Measurements from ENCODE around the gene PRR14.
"Not testable (repeated sequence)": the region's sequence is repeated elsewhere in the genome, so short reads cannot be mapped to it uniquely, and the experiment has no call there.

Gene PRR14

GRCh38 chr16:30650369-30651123 lies at the start of gene PRR14:
TSS of gene PRR14 (plus strand) at chr16:30650960. CDS start at chr16:30651646, 686 bp downstream.
- DNase-seq, result peak; percentile 99

- no peak for DNase-seq
Measured at GRCh38 chr16:30601966-30602365, 48.8 kb upstream of the PRR14 start.

GRCh38 chr16:30602616-30603277 lies 48.0 kb upstream of the PRR14 start:
- DNase-seq, result no peak

- no peak for DNase-seq
Measured at GRCh38 chr16:30603945-30604315, 46.8 kb upstream of the PRR14 start.

GRCh38 chr16:30604316-30604947 lies 46.3 kb upstream of the PRR14 start:
- no peak for DNase-seq

GRCh38 chr16:30605158-30605557 lies 45.6 kb upstream of the PRR14 start:
- no peak for DNase-seq

GRCh38 chr16:30606004-30606403 lies 44.8 kb upstream of the PRR14 start:
- DNase-seq, result no peak

GRCh38 chr16:30609002-30609925 lies 41.5 kb upstream of the PRR14 start:
- DNase-seq, result peak; percentile 68

GRCh38 chr16:30609926-30610839 lies 40.6 kb upstream of the PRR14 start, which contains the start of gene ZNF689:
TSS of gene ZNF689 (minus strand) at chr16:30610389. CDS start at chr16:30610041, 348 bp downstream.
- peak; percentile 96 for DNase-seq

- DNase-seq, result peak; percentile 67
Measured at GRCh38 chr16:30615358-30616091, 35.2 kb upstream of the PRR14 start.

GRCh38 chr16:30619202-30619601 lies 31.6 kb upstream of the PRR14 start:
- DNase-seq, result no peak

- DNase-seq, result no peak
Measured at GRCh38 chr16:30619638-30620037, 31.1 kb upstream of the PRR14 start.

- DNase-seq, result no peak
Measured at GRCh38 chr16:30620169-30620568, 30.6 kb upstream of the PRR14 start.

- DNase-seq, result no peak
Measured at GRCh38 chr16:30621765-30622164, 29.0 kb upstream of the PRR14 start.

GRCh38 chr16:30622455-30623032 lies 28.2 kb upstream of the PRR14 start:
- no peak for DNase-seq

- DNase-seq, result no peak
Measured at GRCh38 chr16:30623536-30624283, 27.1 kb upstream of the PRR14 start.

GRCh38 chr16:30626236-30626635 lies 24.5 kb upstream of the PRR14 start:
- no peak for DNase-seq

- peak; percentile 89 for DNase-seq
Measured at GRCh38 chr16:30628628-30629540, 21.9 kb upstream of the PRR14 start.

- not testable (repeated sequence) for DNase-seq
Measured at GRCh38 chr16:30632454-30632853, 18.3 kb upstream of the PRR14 start.

All from DMS53 (cell line).